ENCODE results near the gene P2RX6.
"Not testable (repeated sequence)": the region's sequence is repeated elsewhere in the genome, so short reads cannot be mapped to it uniquely, and the experiment has no call there.

P2RX6 gene

GRCh38 chr22:20994902-20995241, 20.1 kb upstream of the P2RX6 start:
- TF ChIP-seq POLR2A (IDR thresholded peaks at IDR 0.05; ENCODE audit: low read depth, low read length) = no peak
- FAIRE-seq (no peak), DNase-seq (ENCODE audit: insufficient read length, low spot score) (no peak)

- no peak for TF ChIP-seq POLR2A (IDR thresholded peaks at IDR 0.05; ENCODE audit: low read depth, low read length)
- no peak for FAIRE-seq
- DNase-seq (ENCODE audit: insufficient read length, low spot score) = no peak
Measured at GRCh38 chr22:20995329-20996030, 19.5 kb upstream of the P2RX6 start.

GRCh38 chr22:20996031-20996410, 18.9 kb upstream of the P2RX6 start:
- DNase-seq (ENCODE audit: insufficient read length, low spot score) = no peak
- TF ChIP-seq POLR2A (IDR thresholded peaks at IDR 0.05; ENCODE audit: low read depth, low read length) = no peak
- FAIRE-seq = no peak

- DNase-seq (ENCODE audit: insufficient read length, low spot score) (no peak), FAIRE-seq (no peak)
- TF ChIP-seq POLR2A (IDR thresholded peaks at IDR 0.05; ENCODE audit: low read depth, low read length) = no peak
Measured at GRCh38 chr22:20996598-20997535, 18.1 kb upstream of the P2RX6 start.

- TF ChIP-seq POLR2A (IDR thresholded peaks at IDR 0.05; ENCODE audit: low read depth, low read length) = no peak
- DNase-seq (ENCODE audit: insufficient read length, low spot score) = no peak
- FAIRE-seq = no peak
Measured at GRCh38 chr22:20997536-20998257, 17.3 kb upstream of the P2RX6 start.

GRCh38 chr22:20998411-20999336, 16.3 kb upstream of the P2RX6 start:
- DNase-seq (ENCODE audit: insufficient read length, low spot score) (no peak), FAIRE-seq (no peak)
- TF ChIP-seq POLR2A (IDR thresholded peaks at IDR 0.05; ENCODE audit: low read depth, low read length) = no peak

GRCh38 chr22:20999350-21000206, 15.4 kb upstream of the P2RX6 start:
- TF ChIP-seq POLR2A (IDR thresholded peaks at IDR 0.05; ENCODE audit: low read depth, low read length) = no peak
- no peak for DNase-seq (ENCODE audit: insufficient read length, low spot score)
- no peak for FAIRE-seq

- TF ChIP-seq POLR2A (IDR thresholded peaks at IDR 0.05; ENCODE audit: low read depth, low read length) = no peak
- DNase-seq (ENCODE audit: insufficient read length, low spot score) = no peak
- FAIRE-seq = no peak
Measured at GRCh38 chr22:21000207-21000986, 14.6 kb upstream of the P2RX6 start.

GRCh38 chr22:21000987-21001600, 13.9 kb upstream of the P2RX6 start:
- TF ChIP-seq POLR2A (IDR thresholded peaks at IDR 0.05; ENCODE audit: low read depth, low read length) = no peak
- FAIRE-seq (no peak), DNase-seq (ENCODE audit: insufficient read length, low spot score) (no peak)

- peak; percentile 70 for TF ChIP-seq POLR2A (IDR thresholded peaks at IDR 0.05; ENCODE audit: low read depth, low read length)
- DNase-seq (ENCODE audit: insufficient read length, low spot score) (peak; percentile 73), FAIRE-seq (no peak)
Measured at GRCh38 chr22:21001601-21002325, 13.2 kb upstream of the P2RX6 start, which contains the start of gene THAP7. Gene THAP7, minus strand, starts transcription at chr22:21002118. Its CDS starts 207 bp downstream, at chr22:21001911.

- no peak for FAIRE-seq
- DNase-seq (ENCODE audit: insufficient read length, low spot score) = no peak
- TF ChIP-seq POLR2A (IDR thresholded peaks at IDR 0.05; ENCODE audit: low read depth, low read length) = no peak
Measured at GRCh38 chr22:21003782-21004181, 11.2 kb upstream of the P2RX6 start.

GRCh38 chr22:21009208-21009607, 5.8 kb upstream of the P2RX6 start:
- FAIRE-seq = not testable (repeated sequence)

More at GRCh38 chr22:21009208-21009607, 5.8 kb upstream of the P2RX6 start:
- not testable (repeated sequence) for DNase-seq (ENCODE audit: insufficient read length, low spot score)
